Hematopoietic multipotent progenitor cell (in vitro differentiated cells): Measurements from ENCODE around the gene A1CF. TPM values are rescaled to one million over a fixed set of nuclear protein-coding genes. Genes with fewer than 3 reads are reported as not detected.
"Not testable (repeated sequence)": the region's sequence is repeated elsewhere in the genome, so short reads cannot be mapped to it uniquely, and the experiment has no call there.

ENCODE experiments used
- DNase-seq, 3 donors: peaks; one replicate each; pipeline ENCODE4 v3.0.0-alpha.2; 2011 to 2015; ENCODE audit warnings: low read depth in 2 of 3, low spot score in 2 of 3
- total RNA-seq: library from RNA; depleted of rRNA; stranded (reverse); fragments of >200 nt; gene quantifications from one replicate; pipeline ENCODE4 v1.2.3, GENCODE V29; 2012

Gene A1CF, protein sequence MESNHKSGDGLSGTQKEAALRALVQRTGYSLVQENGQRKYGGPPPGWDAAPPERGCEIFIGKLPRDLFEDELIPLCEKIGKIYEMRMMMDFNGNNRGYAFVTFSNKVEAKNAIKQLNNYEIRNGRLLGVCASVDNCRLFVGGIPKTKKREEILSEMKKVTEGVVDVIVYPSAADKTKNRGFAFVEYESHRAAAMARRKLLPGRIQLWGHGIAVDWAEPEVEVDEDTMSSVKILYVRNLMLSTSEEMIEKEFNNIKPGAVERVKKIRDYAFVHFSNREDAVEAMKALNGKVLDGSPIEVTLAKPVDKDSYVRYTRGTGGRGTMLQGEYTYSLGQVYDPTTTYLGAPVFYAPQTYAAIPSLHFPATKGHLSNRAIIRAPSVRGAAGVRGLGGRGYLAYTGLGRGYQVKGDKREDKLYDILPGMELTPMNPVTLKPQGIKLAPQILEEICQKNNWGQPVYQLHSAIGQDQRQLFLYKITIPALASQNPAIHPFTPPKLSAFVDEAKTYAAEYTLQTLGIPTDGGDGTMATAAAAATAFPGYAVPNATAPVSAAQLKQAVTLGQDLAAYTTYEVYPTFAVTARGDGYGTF
- not detected for total RNA-seq

DNA sequence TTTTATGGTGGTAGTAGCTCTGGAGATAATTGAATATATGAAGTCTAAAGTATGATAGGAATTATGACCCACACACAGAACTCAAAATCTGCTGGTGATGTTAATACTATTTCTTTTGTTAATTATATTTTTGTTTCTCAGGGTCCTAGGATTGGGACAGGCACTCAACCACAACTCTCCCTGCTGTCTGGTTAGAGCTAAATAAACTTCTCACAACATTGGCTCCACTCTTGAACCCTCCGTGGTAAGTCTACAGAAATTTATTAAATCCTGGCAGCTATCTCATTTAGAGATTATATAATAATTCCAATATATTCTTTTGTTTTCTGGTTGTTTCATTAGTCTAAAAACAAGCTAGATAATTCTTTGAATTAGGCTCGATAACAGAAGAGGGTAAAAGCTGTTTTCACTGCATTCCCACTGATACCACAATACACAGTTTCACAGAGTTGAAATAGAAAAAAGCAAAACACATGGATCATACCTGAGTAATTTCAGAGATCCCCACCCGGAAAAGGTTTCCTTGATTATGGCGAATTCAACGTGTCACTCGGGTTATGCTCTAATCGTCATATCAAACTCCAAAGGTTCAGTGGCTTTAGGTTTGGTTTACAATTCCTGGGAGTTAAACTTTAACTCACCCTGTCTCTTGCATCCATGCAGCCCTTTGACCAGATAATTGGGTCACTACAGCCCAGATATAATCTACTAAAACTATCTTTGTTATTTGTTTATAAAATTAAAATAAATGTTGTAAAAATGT is at the start of gene A1CF:
Gene A1CF (minus strand): TSS at position 531 of the 763 bp plus-strand sequence. CDS start 25,687 bp downstream, outside the sequence.
- no peak for DNase-seq

DNA sequence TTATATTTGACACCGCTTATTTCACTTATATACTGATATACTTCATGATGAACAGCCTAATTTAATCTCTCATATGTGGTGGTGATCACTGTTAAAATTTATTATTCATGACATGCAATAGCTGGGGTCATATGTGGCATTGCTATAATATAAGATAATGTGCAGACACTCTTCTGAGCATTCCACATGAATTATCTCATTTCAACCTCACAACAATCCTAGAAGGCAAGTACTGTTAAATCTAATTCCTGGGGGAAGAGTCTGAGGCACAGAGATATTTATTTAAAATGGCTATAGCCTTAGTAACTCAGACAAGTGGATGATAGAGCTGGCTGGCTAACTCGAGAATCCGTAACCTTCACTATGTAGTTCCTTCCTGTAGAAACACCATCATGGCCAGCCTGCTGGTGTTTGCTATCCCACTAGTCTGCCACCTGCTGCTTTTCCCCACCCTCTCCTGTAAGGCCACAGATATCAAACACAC is 46.6 kb upstream of the A1CF start:
- no peak for DNase-seq

DNA sequence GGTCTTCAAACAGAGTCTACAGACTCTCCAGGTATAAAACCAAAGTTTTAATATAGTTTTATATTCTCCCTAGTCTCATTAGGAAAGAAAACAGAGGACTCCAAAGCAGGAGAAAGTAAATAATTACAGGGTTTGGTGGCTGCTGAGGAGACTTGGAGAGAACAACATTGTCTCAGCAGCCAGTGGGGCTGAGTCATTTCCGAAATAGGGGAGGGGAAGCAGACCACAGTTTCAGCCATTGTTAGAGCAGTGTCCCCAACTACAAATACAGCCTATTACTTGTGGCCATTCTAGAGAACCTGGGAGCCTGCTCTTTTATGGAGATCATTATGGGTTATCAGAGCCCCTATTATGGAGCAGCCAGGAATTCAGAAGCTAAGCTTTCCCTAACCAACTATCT is 44.2 kb upstream of the A1CF start:
- no peak for DNase-seq

DNA sequence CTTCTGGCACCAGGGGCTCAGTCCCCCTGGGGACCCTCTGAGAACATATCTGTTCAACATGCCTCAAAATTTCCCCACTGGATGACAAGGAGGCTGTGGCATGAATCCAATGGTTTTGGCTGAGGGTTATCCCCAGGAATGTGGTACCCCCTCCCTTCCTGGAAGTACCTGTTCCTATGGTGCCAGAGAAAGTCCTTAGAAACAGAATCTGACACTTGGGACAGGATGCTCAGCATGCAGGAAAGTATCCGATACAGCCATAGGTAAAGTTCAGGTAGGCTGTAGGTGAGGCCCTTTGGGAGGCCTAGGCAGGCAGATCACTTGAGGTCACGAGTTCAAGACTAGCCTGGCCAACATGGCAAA is 42.7 kb upstream of the A1CF start:
- DNase-seq: no peak

DNA sequence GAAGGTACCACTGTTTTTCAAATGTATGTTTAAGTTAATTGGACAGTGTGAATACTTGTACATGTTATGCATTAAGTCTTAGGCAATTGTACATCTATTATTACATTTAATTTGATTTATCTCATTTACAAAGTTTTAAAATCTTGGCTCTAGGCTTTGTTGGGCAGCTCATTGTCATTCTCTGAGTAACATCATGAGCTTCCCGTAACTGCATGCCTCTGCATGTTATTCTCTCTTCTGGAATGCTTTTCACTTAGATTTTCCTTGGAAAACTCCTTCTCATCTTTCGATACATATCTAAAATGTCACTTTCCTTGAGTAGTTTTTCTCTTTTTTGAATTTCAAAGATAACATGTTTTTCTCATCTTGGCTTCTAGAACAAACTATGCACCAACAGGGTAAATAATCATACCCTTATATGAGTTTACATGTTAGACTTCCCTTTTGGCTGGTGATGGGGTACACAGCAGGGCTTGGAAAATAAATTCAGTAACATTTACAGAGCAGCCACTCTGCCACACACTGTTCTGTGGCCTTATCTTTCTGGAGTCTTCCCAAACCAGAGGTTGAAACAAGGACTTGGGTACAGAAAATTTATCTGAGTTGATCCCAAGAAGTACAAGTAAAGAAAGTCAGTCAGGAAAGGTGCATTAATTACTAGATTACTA is 42.2 kb upstream of the A1CF start:
- DNase-seq: no peak

DNA sequence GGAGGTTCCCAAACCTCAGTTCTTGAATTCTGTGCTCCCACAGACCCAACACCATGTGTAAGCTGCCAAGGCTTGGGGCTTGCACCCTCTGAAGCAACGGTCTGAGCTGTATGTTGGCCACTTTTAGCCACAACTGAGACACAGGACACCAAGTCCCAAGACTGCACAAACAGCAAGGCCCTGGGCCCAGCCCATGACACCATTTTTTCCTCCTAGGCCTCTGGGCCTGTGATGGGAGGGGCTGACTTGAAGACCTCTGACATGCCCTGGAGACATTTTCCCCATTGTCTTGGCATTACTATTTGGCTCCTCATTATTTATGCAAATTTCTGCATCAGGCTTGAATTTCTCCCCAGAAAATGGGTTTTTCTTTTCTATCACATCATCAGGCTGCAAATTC is 38.0 kb upstream of the A1CF start:
- not testable (repeated sequence) for DNase-seq

DNA sequence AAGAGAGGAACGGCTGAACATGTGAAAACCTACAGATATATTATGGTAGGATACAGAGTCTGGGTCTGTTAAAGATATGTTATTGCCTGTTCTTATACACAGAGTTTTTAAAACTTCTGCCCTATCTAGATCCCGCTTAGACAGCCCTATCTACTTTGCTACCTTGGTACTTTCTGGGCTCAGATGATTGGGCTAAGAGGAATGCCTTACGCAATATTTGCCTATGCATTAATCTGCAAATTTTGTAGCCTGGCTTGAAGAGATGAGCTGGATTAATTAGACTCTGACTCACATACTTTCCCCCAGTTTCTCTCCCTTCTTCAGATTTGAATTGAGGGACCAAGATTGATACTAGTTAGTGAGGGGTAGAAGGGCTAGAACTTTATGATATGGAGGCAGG is 33.6 kb upstream of the A1CF start:
- DNase-seq: no peak

DNA sequence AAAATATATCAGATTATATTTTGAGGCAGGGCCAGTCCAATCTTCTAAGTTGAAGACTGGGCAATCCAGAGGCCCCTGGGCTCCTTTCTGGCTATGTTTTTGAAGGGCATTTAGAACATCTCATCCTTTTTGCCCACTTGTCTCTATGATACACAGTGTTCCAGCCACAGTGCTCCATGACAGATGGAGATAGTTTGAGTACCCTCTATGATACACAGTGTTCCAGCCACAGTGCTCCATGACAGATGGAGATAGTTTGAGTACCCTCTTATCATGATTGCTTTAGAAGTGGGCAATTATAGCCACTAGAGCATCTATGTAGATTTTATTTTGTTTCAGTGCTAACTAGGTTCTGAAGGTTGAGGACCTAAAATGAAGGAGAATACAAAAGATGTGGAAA is 33.1 kb upstream of the A1CF start:
- DNase-seq: no peak

DNA sequence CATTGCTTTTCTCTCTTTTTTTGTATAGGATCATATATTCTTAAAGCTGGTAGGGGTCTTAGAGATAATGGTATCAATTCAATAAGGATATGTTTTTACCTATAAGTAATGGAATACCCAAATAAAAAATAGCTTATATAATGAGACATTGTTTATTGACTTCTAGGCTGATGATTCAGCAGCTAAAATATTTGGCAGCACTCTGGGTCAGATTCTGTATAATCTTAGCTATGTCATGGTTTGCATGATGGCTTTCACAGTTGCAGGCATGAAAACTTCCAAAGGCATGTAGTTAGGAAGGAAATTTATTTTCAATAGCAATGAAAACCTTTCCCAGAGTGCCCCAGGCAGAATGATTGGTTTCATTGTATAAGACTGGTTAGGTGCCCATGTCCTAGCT is 32.1 kb upstream of the A1CF start:
- DNase-seq: no peak

DNA sequence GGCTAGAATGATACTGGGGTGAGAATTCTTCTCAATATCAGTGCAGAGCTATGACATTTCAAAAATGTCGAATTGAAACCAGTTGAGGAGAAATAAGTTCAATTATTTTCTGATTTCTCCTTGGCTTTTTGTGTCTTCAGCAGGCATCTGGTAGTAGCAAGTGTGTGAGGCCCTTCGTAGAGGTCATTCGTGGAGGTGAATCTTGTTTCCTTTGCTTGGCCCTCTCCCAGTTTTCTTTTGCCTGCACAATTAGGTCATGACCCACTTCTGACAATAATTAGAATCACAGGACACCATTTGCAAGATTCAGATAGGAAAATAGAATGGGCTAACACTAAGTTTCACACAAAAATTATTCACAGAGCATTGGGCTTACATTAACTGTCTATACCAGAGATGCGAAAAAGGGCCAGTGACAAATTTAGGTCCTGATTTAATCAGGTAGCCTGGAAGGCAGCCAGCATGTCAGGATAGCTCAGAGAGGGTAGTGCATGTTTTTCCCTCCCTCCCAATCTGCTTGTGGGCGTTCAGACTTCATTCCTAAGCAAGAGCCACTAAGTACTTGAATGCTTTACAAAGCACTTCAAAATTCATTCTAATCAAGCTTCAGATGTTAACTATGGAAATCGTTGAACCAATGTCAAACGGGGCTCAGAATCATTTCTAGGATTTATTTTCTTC is 24.0 kb upstream of the A1CF start:
- DNase-seq: no peak

DNA sequence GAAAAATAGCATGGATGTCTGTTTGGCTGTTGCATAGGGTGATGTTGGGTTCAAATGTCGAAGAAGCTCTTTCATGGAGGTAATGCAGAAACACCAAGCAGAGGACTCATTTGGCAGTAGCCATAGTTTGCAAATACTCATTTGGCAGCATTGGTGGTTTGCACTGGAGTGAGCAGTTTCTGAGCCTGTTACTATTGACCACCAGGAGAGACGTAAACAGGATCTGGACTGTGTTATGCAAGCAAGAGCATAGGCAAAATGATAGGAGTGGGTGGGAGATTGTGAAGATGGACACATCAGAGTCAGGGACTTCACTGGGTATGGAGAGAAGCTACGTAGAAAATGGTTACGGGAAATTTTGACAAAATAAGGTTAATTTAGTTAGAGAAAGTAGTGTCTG is 22.9 kb upstream of the A1CF start:
- no peak for DNase-seq

DNA sequence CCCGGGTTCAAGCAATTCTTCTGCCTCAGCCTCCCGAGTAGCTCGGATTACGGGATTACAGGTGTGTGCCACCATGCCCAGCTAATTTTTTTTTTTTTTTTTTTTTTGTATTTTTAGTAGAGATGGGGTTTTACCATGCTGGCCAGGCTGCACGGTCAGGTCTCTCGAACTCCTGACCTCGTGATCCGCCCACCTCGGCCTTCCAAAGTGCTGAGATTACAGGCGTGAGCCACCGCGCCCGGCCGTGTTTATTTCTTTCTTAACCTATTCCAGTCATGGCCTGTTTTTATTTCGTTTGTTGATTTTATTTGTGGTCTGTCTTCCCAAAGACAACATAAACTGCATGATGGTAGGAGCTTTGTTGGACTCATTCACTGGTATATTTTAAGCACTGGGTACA is 20.4 kb upstream of the A1CF start:
- not testable (repeated sequence) for DNase-seq

DNA sequence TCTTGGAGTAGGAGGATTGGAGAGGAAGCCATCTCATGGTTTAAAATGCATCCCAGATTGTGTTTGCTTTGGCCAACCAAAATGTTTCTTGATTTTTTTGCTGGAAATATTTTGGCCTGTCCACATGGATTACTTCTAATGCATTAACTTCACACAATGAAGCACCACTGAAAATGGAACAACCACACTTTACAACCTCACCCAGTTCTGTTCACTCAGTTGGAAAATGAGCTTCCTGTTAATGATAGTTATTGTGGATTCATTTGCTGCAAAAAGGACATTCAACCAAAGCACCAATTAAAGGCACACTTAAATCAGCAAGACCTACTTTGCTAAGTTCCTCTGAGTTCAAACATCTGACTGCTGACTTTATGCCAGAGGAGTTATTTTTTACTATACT is 11.3 kb upstream of the A1CF start:
- no peak for DNase-seq

DNA sequence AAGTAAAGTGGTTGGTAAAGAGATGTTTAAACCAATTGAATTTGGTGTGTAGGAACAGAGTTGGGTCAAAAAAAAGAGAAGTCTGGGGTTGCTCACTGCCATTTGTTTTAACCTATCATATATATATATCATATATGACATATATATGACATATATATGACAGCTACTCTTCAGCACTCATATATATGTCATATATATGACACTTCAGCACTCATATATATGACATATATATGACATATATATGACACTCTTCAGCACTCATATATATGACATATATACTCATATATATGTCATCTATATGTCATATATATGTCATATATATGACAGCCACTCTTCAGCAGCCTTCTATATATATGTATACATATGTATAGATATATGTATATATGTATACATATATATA is 8.9 kb upstream of the A1CF start:
- no peak for DNase-seq

DNA sequence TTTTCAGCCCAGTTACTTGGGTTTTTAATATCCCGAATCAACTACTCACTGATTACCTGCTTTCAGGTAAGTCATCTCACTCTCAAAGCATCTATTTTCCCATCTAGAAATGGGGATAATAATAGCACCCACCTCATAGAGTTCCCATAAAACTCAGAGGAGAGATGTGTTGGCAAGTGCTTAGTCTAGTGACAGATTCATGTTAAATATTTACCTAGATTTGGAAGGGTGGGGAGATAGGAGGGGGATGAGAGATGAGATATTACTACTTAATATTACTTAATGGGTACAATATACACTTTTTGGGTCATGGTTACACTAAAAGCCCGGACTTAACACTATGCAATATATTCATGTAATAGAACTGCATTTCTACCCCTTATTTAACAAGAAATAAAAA is 7.0 kb upstream of the A1CF start:
- no peak for DNase-seq

DNA sequence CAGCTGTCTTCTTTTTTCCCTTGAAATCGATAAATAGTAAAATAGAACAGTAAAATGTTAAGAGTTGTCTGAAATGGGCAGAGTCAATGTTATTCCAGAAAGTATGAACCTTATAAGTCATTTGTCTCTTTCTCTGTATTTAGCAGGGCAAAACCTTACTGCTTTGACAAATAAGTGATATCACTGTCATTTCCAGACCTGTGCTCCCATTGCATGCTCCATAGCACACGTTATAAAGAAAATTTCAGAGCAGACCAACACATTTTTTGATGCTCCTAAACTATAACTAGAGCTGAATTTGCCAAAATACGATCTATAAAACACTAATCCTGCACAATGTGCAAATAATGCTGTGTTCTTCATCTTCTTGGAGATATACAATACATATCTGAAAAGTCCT is 1.1 kb downstream of the A1CF start:
- DNase-seq: no peak

DNA sequence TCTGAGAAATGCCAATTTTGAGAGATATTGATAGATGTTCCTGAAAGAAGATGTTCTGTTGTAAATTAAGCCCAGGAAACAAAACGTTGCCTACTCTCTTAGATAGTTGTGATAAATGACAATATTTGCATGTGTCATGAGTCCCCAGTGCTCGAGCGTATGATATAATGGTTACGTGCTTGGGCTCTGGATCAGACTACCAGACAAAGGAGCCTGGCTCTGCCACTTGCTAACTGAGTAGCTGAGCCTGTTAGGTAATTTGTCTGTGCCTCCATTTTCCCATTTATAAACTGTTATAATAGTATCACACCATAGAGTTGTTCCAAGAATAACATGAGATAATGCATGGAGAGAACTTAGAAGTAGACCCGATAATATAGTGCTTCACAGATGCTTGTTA is 1.8 kb downstream of the A1CF start:
- no peak for DNase-seq

DNA sequence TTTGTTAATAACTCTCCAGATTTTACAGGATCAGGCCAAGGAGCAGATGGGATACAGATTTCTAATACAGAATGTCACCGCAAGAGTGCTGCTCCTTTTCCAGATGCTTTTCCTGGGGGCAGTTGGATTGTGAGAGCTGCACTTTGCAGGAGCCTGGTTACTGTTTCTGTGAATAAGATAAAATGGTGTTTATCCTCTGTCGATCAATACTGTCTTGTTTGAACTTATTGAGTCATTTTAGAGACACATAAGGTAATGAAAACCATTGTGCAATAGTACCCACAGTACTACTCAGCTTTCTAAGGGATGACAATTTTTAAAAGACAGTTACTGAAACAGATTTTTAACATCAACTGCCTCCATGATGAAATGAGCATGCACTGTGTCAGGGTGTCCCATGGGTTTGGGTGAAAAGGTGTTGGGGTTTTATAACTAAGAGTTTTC is 2.9 kb downstream of the A1CF start:
- no peak for DNase-seq

DNA sequence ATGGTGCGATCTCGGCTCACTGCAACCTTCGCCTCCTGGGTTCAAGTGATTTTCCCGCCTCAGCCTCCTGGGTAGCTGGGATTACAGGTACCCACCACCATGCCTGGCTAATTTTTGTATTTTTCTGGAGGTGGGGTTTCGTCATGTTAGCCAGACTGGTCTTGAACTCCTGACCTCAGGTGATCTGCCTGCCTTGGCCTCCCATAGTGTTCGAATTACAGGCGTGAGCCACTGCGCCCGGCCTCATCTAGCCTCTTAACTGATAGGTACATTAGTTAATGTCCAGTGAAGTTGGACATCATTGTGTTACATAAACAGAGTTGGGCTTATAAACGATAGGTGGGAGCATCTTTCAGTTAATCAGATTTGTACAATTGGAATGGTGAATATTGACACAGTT is 4.4 kb downstream of the A1CF start:
- DNase-seq: not testable (repeated sequence)

DNA sequence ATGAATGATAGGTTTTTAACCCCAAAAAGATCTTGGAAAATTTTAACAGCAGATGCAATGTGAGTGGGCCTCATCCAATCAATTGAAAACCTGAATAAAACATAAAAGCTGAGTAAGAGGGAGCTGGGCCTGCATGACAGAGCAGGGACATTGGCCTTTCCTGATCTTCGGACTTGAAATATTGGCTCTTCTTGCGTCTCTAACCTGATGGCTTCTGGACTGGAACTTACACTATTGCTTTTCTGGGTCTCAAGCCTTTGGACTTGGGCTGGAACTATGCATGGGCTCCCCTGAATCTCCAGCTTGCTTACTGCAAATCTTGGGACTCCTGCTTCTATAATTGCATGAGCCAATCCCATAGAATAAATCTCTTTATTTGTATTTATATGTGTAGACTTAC is 9.0 kb downstream of the A1CF start:
- DNase-seq: no peak

DNA sequence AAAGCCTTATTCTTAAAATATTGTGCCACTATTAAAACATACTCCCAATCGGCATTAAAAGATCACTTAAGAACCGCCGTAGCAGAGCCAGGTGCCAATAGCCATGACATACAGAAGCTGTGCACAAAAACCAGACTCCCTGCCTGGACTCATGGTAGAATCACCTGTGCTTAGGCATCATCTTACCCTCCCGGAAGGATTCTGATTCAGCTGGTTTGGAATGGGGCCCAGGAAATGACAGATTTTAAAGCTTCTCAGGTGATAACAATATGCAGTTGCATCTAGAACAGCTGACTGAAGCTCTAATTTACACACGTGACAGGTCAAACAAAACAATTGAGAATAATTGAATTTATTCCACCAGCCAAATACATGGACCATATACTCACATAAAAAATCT is 10.7 kb downstream of the A1CF start:
- no peak for DNase-seq
